H1 (cell line): ENCODE results near the gene GANAB. TPM values are rescaled to one million over a fixed set of nuclear protein-coding genes. Genes with fewer than 3 reads are reported as not detected.
A peak's percentile ranks its signal among the peaks of the same experiment; 100 is the strongest.

ENCODE experiments used
- ASH2L ChIP-seq: fragments of 200-600, 300-600 bp; sonication (generic); IDR thresholded peaks from one replicate; pipeline ENCODE4 v1.7.1; 2017; ENCODE audit warnings: low read length
- BACH1 ChIP-seq: IDR thresholded peaks from 2 replicates; pipeline ENCODE4 v1.6.1; 2012; ENCODE audit warnings: low read length, improper control_type of control experiment
- CBX8 ChIP-seq: fragments of 300-800, 300-1000 bp; sonication (generic); IDR thresholded peaks from 2 replicates; pipeline ENCODE4 v1.7.1; 2016; ENCODE audit warnings: low read depth, low read length, borderline replicate concordance
- EGR1 ChIP-seq: IDR thresholded peaks from 2 replicates; pipeline ENCODE4 v1.6.1; 2011; ENCODE audit warnings: low read depth, low read length, borderline replicate concordance
- EZH2 ChIP-seq: fragments of 200-600 bp; sonication (generic); IDR thresholded peaks from 2 replicates; pipeline ENCODE4 v1.7.1; 2012; ENCODE audit warnings: low read depth, mild to moderate bottlenecking, moderate library complexity, low read length, inconsistent platforms; ENCODE audit not compliant: severe bottlenecking
- FOSL1 ChIP-seq: IDR thresholded peaks from 2 replicates; pipeline ENCODE4 v1.6.1; 2011; ENCODE audit warnings: mild to moderate bottlenecking, low read depth, low read length, moderate library complexity; ENCODE audit not compliant: insufficient read depth
- HDAC2 ChIP-seq, 2 experiments: fragments of 300-600 bp in 1 of 2; sonication (generic) in 1 of 2; IDR thresholded peaks; 2 replicates each; pipeline ENCODE4 v1.6.1; 2011 to 2012; ENCODE audit warnings: low read depth in 2 of 2, low read length in 2 of 2, mild to moderate bottlenecking in 2 of 2, moderate library complexity in 2 of 2, borderline replicate concordance in 1 of 2, inconsistent platforms in 1 of 2
- KDM4A ChIP-seq: IDR thresholded peaks from one replicate; pipeline ENCODE4 v1.7.1; 2012; ENCODE audit warnings: low read depth, mild to moderate bottlenecking, moderate library complexity, low read length, inconsistent platforms; ENCODE audit not compliant: severe bottlenecking
- KDM5A ChIP-seq: fragments of 200-600 bp; IDR thresholded peaks from 2 replicates; pipeline ENCODE4 v1.7.1; 2012; ENCODE audit warnings: mild to moderate bottlenecking, low read length, inconsistent platforms, mixed read lengths
- PHF8 ChIP-seq: fragments of 200-600 bp; sonication (generic); conservative IDR thresholded peaks from 2 replicates; pipeline ENCODE4 v1.7.1; 2012; ENCODE audit warnings: low read depth, mild to moderate bottlenecking, inconsistent platforms, low read length, moderate library complexity
- POLR2A ChIP-seq, 2 experiments: IDR thresholded peaks; 1 replicate in 1 of 2; 2 replicates in 1 of 2; pipeline ENCODE4 v1.6.1; 2011; ENCODE audit warnings: low read depth in 2 of 2, low read length in 2 of 2, mild to moderate bottlenecking in 2 of 2; ENCODE audit errors: control extremely low read depth in 1 of 2
- POLR2AphosphoS5 ChIP-seq: IDR thresholded peaks from 2 replicates; pipeline ENCODE4 v1.6.1; 2011; ENCODE audit warnings: low read depth, low read length
- RAD21 ChIP-seq, 2 experiments: IDR thresholded peaks in 1 of 2; conservative IDR thresholded peaks in 1 of 2; 2 replicates each; pipeline ENCODE4 v1.6.1; 2011; ENCODE audit warnings: low read depth in 2 of 2, low read length in 2 of 2, improper control_type of control experiment in 1 of 2, inconsistent platforms in 1 of 2, mild to moderate bottlenecking in 1 of 2, moderate library complexity in 1 of 2
- SIN3A ChIP-seq, 2 experiments: IDR thresholded peaks in 1 of 2; conservative IDR thresholded peaks in 1 of 2; 2 replicates each; pipeline ENCODE4 v1.6.1; 2011 to 2012; ENCODE audit warnings: low read length in 2 of 2, improper control_type of control experiment in 1 of 2, low read depth in 1 of 2, mild to moderate bottlenecking in 1 of 2
- SIRT6 ChIP-seq: IDR thresholded peaks from one replicate; pipeline ENCODE4 v1.7.1; 2012; ENCODE audit warnings: low read length, inconsistent platforms
- SP1 ChIP-seq: IDR thresholded peaks from 2 replicates; pipeline ENCODE4 v1.6.1; 2011; ENCODE audit warnings: low read depth, low read length
- SP4 ChIP-seq: IDR thresholded peaks from 2 replicates; pipeline ENCODE4 v1.6.1; 2012; ENCODE audit warnings: low read length, inconsistent platforms
- TAF7 ChIP-seq: optimal IDR thresholded peaks from 2 replicates; pipeline ENCODE3; 2011; ENCODE audit warnings: low read depth, mild to moderate bottlenecking, inconsistent platforms, low read length, moderate library complexity, borderline replicate concordance
- TBP ChIP-seq: IDR thresholded peaks from 2 replicates; pipeline ENCODE4 v1.6.1; 2011; ENCODE audit warnings: low read depth, low read length, improper control_type of control experiment
- polyA plus RNA-seq, 7 experiments: library from polyadenylated mRNA; depleted of rRNA in 3 of 7; stranded (reverse) in 5 of 7; unstranded in 2 of 7; fragments of >200 nt in 5 of 7; fragments of 200-250 nt in 2 of 7; gene quantifications; 1 replicate in 5 of 7; 2 replicates in 1 of 7; 4 replicates in 1 of 7; pipeline versions ENCODE4 v1.2.1 to v1.2.3, GENCODE V29; 2011 to 2013; ENCODE audit warnings: missing spikeins in 2 of 7, mixed read lengths in 2 of 7
- total RNA-seq: library from RNA; stranded (reverse); fragmentation: NEBNext Ultra II Directional; extraction: Animal tissue kit (Norgen Biotek cat#: 25700); gene quantifications from 2 replicates; pipeline ENCODE4 v1.2.1, GENCODE V29; 2021
- TF ChIP-seq, protein P1 (sequence below): IDR thresholded peaks from 2 replicates; pipeline ENCODE4 v1.6.1; 2012; ENCODE audit warnings: inconsistent platforms
- TF ChIP-seq, protein P2 (sequence below): IDR thresholded peaks from 2 replicates; pipeline ENCODE4 v1.6.1; 2012; ENCODE audit warnings: inconsistent platforms

GANAB gene
- total and polyA plus RNA-seq, 2 of the 8 experiments (the other 6 are each of a cell fraction or from before 2014, with no cell fraction given) = 289 to 330 TPM

DNA sequence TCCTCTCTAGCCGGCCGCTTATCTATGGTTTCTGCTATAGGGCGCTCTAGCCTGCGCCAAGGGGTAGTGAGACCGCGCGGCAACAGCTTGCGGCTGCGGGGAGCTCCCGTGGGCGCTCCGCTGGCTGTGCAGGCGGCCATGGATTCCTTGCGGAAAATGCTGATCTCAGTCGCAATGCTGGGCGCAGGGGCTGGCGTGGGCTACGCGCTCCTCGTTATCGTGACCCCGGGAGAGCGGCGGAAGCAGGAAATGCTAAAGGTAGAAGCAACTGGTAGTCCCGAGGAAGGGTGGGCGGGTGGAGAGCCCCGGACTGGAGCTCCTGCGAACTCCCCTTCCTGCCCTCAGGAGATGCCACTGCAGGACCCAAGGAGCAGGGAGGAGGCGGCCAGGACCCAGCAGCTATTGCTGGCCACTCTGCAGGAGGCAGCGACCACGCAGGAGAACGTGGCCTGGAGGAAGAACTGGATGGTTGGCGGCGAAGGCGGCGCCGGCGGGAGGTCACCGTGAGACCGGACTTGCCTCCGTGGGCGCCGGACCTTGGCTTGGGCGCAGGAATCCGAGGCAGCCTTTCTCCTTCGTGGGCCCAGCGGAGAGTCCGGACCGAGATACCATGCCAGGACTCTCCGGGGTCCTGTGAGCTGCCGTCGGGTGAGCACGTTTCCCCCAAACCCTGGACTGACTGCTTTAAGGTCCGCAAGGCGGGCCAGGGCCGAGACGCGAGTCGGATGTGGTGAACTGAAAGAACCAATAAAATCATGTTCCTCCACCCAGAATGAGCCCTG, 25.4 kb upstream of the GANAB start, which contains the start of the genes LBHD1 and UQCC3 (continued):
- TF ChIP-seq HDAC2 (IDR thresholded peaks at IDR 0.05; ENCODE audit: borderline replicate concordance in 1 of 2, low read depth in 2 of 2, low read length in 2 of 2) (peak in 1 of 2 experiments; percentile 78; a peak in 2 of 4 replicates), POLR2A (IDR thresholded peaks at IDR 0.05; ENCODE audit: control extremely low read depth in 1 of 2, low read depth in 2 of 2, low read length in 2 of 2) (peak in 1 of 2 experiments; percentile 71; a peak in 2 of 3 replicates), KDM5A (0 out of 2 replicates have a peak, but pooled peaks have one; percentile 50), SIN3A (conservative IDR thresholded peaks at IDR 0.05 in 1 of 2, IDR thresholded peaks at IDR 0.05 in 1 of 2; ENCODE audit: low read depth in 1 of 2, low read length in 2 of 2) (peak; percentile 63 to 87; a peak in 3 of 4 replicates), SP4 (0 out of 2 replicates have a peak, but pooled peaks have one; percentile 13), FOSL1 (no peak), KDM4A (peak; percentile 54), PHF8 (peak; percentile 85), RAD21 (IDR thresholded peaks at IDR 0.05 in 1 of 2, conservative IDR thresholded peaks at IDR 0.05 in 1 of 2; ENCODE audit: low read depth in 2 of 2, low read length in 2 of 2) (no peak), SP1 (no peak), CBX8 (no peak), TAF7 (peak; percentile 69), SIRT6 (no peak), ASH2L (peak; percentile 88), EGR1 (peak; percentile 86), POLR2AphosphoS5 (0 out of 2 replicates have a peak, but pooled peaks have one; percentile 57), EZH2 (no peak), TBP (peak; percentile 96), BACH1 (peak; percentile 73)
- TF ChIP-seq, protein P1, sequence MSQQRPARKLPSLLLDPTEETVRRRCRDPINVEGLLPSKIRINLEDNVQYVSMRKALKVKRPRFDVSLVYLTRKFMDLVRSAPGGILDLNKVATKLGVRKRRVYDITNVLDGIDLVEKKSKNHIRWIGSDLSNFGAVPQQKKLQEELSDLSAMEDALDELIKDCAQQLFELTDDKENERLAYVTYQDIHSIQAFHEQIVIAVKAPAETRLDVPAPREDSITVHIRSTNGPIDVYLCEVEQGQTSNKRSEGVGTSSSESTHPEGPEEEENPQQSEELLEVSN = peak; percentile 17; the same call in 1 of the 2 replicates
- TF ChIP-seq, protein P2, sequence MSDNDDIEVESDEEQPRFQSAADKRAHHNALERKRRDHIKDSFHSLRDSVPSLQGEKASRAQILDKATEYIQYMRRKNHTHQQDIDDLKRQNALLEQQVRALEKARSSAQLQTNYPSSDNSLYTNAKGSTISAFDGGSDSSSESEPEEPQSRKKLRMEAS = peak; percentile 69
